K562 (cell line): Measurements from ENCODE around the gene YJEFN3. TPM values are rescaled to one million over a fixed set of nuclear protein-coding genes. Genes with fewer than 3 reads are reported as not detected.

Experiments
- ATAC-seq: fragments of 200-7000 bp; cut with Tn5 transposase; 3 replicates; pipeline ENCODE4 v1.9.1; 2020; ENCODE audit warnings: moderate library complexity
- BruUV-seq: library from RNA; stranded (reverse); fragments of 400-500 nt; replicated peaks from 2 replicates; lab custom pipeline; 2021; lab: Mats Ljungman, UMichigan
- CTCF ChIA-PET: fragments of 300-600 bp; formaldehyde crosslinking; extraction: SDS; loops from one replicate; lab custom pipeline; 2021; ENCODE audit warnings: low intra/inter-chr PET ratio; lab: Yijun Ruan, JAX
- POLR2A ChIA-PET: fragments of 300-600, 350-650 bp; sonication (Branson Sonifier 250); formaldehyde crosslinking; extraction: SDS; loops from one replicate; lab custom pipeline; 2021; ENCODE audit warnings: antibody characterized with exemption, inconsistent platforms; lab: Yijun Ruan, JAX
- DNase-seq, 4 experiments: peaks; one replicate each; pipeline versions ENCODE4 v3.0.0 to v3.0.0-alpha.2; 2011 to 2018; ENCODE audit warnings: low spot score in 3 of 4, mixed read lengths in 3 of 4; ENCODE audit errors: extremely low read depth in 1 of 4
- FAIRE-seq: peaks from 2 replicates; lab custom pipeline; 2011; peaks lifted over from hg19 to GRCh38; lab: Jason Lieb, UNC
- H2AFZ ChIP-seq: 2 replicates; pipeline ENCODE4 v1.6.0; 2011; ENCODE audit warnings: low read depth, low read length, control low read depth, inconsistent platforms
- H3K27ac ChIP-seq: fragments of 200-600 bp; 3 replicates; pipeline ENCODE4 v1.8.0; 2011; ENCODE audit warnings: low read depth, mild to moderate bottlenecking, control low read depth, inconsistent platforms, low read length, moderate library complexity, mixed read lengths; ENCODE audit errors: extremely low read depth
- H3K27me3 ChIP-seq, 2 experiments: fragments of 300-600 bp in 1 of 2; 2 replicates in 1 of 2; 3 replicates in 1 of 2; pipeline versions ENCODE4 v1.6.0 to v1.8.0; 2011; ENCODE audit warnings: inconsistent platforms in 2 of 2, low read length in 2 of 2, mild to moderate bottlenecking in 1 of 2, mixed read lengths in 1 of 2, moderate library complexity in 1 of 2; ENCODE audit not compliant: control insufficient read depth in 2 of 2, insufficient read depth in 2 of 2
- H3K36me3 ChIP-seq: fragments of 300-600 bp; 3 replicates; pipeline ENCODE4 v1.8.0; 2011; ENCODE audit warnings: mild to moderate bottlenecking, low read length, inconsistent platforms; ENCODE audit not compliant: control insufficient read depth, insufficient read depth
- H3K4me1 ChIP-seq, 2 experiments: fragments of 200-600 bp in 1 of 2; replicated peaks in 1 of 2; 2 replicates in 1 of 2; 3 replicates in 1 of 2; pipeline versions ENCODE4 v1.5.1 to v1.8.0; 2011; ENCODE audit warnings: inconsistent platforms in 2 of 2, low read length in 2 of 2, mild to moderate bottlenecking in 1 of 2, mixed read lengths in 1 of 2, moderate library complexity in 1 of 2; ENCODE audit not compliant: control insufficient read depth in 2 of 2, insufficient read depth in 2 of 2
- H3K4me2 ChIP-seq: 2 replicates; pipeline ENCODE4 v1.6.1; 2011; ENCODE audit warnings: low read length, control low read depth, inconsistent platforms, mixed read lengths; ENCODE audit not compliant: insufficient read depth
- H3K4me3 ChIP-seq: fragments of 200-600 bp; sonication (generic), shearing (Covaris generic); 2 replicates; pipeline ENCODE4 v1.5.1; 2016; ENCODE audit warnings: control low read depth, inconsistent platforms
- H3K79me2 ChIP-seq: fragments of 200-600 bp; 3 replicates; pipeline ENCODE4 v1.8.0; 2011; ENCODE audit warnings: low read length, inconsistent platforms; ENCODE audit not compliant: control insufficient read depth, insufficient read depth
- H3K9ac ChIP-seq, 2 experiments: 2 replicates each; pipeline versions ENCODE4 v1.6.0 to v1.6.1; 2011; ENCODE audit warnings: low read depth in 2 of 2, low read length in 2 of 2, control low read depth in 1 of 2, inconsistent platforms in 1 of 2, mild to moderate bottlenecking in 1 of 2, mixed read lengths in 1 of 2; ENCODE audit not compliant: insufficient read depth in 1 of 2
- H3K9me1 ChIP-seq: one replicate; pipeline ENCODE4 v1.6.0; 2011; ENCODE audit warnings: inconsistent platforms, mild to moderate bottlenecking, low read length, moderate library complexity; ENCODE audit not compliant: control insufficient read depth, insufficient read depth
- H3K9me3 ChIP-seq: replicated peaks from 2 replicates; pipeline ENCODE4 v1.5.1; 2011; ENCODE audit warnings: low read depth, low read length, inconsistent platforms; ENCODE audit not compliant: control insufficient read depth, insufficient read depth
- H4K20me1 ChIP-seq: replicated peaks from 2 replicates; pipeline ENCODE4 v1.6.1; 2011; ENCODE audit warnings: low read length, inconsistent platforms, mixed read lengths; ENCODE audit not compliant: control insufficient read depth, insufficient read depth
- C11orf30 ChIP-seq: fragments of 450-650 bp; IDR thresholded peaks from 2 replicates; pipeline ENCODE4 v1.6.1; 2016; ENCODE audit warnings: low read depth, mild to moderate bottlenecking
- L3MBTL2 ChIP-seq: fragments of 450-650 bp; IDR thresholded peaks from 2 replicates; pipeline ENCODE4 v1.6.1; 2016; ENCODE audit warnings: mild to moderate bottlenecking, moderate library complexity
- PHF20 ChIP-seq: fragments of 450-650 bp; IDR thresholded peaks from 2 replicates; pipeline ENCODE4 v1.6.1; 2018; ENCODE audit not compliant: partially characterized antibody
- SREBF1 ChIP-seq: fragments of 150-350 bp; IDR thresholded peaks from 2 replicates; pipeline ENCODE4 v1.6.1; 2014; ENCODE audit warnings: antibody characterized with exemption, low read depth, low read length, borderline replicate concordance
- ZNF384 ChIP-seq: IDR thresholded peaks from 2 replicates; pipeline ENCODE4 v1.6.1; 2012; ENCODE audit warnings: low read depth, low read length, improper control_type of control experiment
- ZNF699 ChIP-seq: fragments of 250-450 bp; sonication (Bioruptor Pico); IDR thresholded peaks from 2 replicates; pipeline ENCODE4 v1.8.0; 2021; ENCODE audit warnings: mild to moderate bottlenecking, moderate library complexity; ENCODE audit not compliant: insufficient replicate concordance
- ZNF77 ChIP-seq: fragments of 250-450 bp; sonication (Bioruptor Pico); IDR thresholded peaks from 2 replicates; pipeline ENCODE4 v1.5.0; 2020
- WGBS: fragments of 100-300 bp; shearing (Covaris generic); methylation state at CpG from one replicate; pipeline ENCODE4 v1.1.6; 2016; ENCODE audit warnings: low coverage, mixed read lengths; ENCODE audit not compliant: insufficient coverage; ENCODE audit errors: missing lambda C conversion rate; 5-methylcytosine and 5-hydroxymethylcytosine counted together
- in situ Hi-C: fragments of 300-500 bp; cut with MboI; formaldehyde crosslinking; loops from 4 replicates; pipeline ENCODE4 v1.15.0; 2018; ENCODE audit warnings: inconsistent platforms, mixed read lengths
- intact Hi-C: fragments of 100-400 bp; cut with micrococcal nuclease; formaldehyde crosslinking; loops from 2 replicates; pipeline ENCODE4 v1.14.2; 2022
- polyA plus RNA-seq, 8 experiments: library from polyadenylated mRNA; depleted of rRNA in 4 of 8; stranded (reverse) in 5 of 8; unstranded in 3 of 8; fragments of >200 nt; fragmentation: Nextera tagmentation in 2 of 8; fragmentation: Illumina TruSeq in 1 of 8; extraction: Ambion mirVana in 2 of 8; extraction: Trizol in 1 of 8; gene quantifications; 2 replicates each; pipeline versions ENCODE4 v1.2.1 to v1.2.3, GENCODE V29; 2011 to 2014; ENCODE audit warnings: inconsistent platforms in 1 of 8, missing spikeins in 1 of 8
- total RNA-seq, 7 experiments: library from RNA; depleted of rRNA in 6 of 7; stranded (reverse); fragments of >200 nt in 6 of 7; fragmentation: Illumina TruSeq in 2 of 7; extraction: Trizol in 2 of 7; gene quantifications; 2 replicates each; pipeline versions ENCODE4 v1.2.1 to v1.2.3, GENCODE V29; 2011 to 2021; ENCODE audit warnings: low replicate concordance in 1 of 7

The YJEFN3 gene
- total and polyA plus RNA-seq, 9 of the 15 experiments (the other 6 are each of a cell fraction or from before 2014, with no cell fraction given) = 0.04 to 5.8 (median 1.3) TPM; not detected in 1

GRCh38 chr19:19571071-19571786, 42.5 kb downstream of the YJEFN3 start:
- WGBS = 30% methylated on average over 11 of the region's 11 CpGs
- Histone ChIP-seq H2AFZ (no peak overlapping the region), H3K9me1 (no peaks in the 10 kb centered on the region), H4K20me1 (no peaks in the 10 kb centered on the region)
- TF ChIP-seq C11orf30 = no peak
- no peak for TF ChIP-seq ZNF699 (CRISPR knock-in tag)
- no peak for TF ChIP-seq PHF20
- TF ChIP-seq ZNF384 = no peak
- TF ChIP-seq SREBF1 = no peak
- TF ChIP-seq ZNF77 (CRISPR knock-in tag) = no peak
- TF ChIP-seq L3MBTL2 = no peak
- TF ChIP-seq, all 486 proteins: peak for 0
- no TSS peak for BruUV-seq
- Histone ChIP-seq H3K79me2 (no peaks in the 10 kb centered on the region), H3K4me2 (no peak overlapping the region), H3K27me3 (no peaks in the 10 kb centered on the region), H3K4me1 (peaks cover 0 to 3% of the 10 kb centered on the region in 2 experiments; a peak in 2 of 5 replicates), H3K4me3 (no peak overlapping the region), H3K36me3 (no peaks in the 10 kb centered on the region), H3K9me3 (no peaks in the 10 kb centered on the region), H3K27ac (no peak overlapping the region), H3K9ac (no peak overlapping the region)
- intact Hi-C loops = no loop called here
- POLR2A ChIA-PET = interaction anchor here (0.6 kb wide), 1 partner anchor 20 kb away, joined by 3 read pairs; no protein-coding TSS in a partner anchor
- in situ Hi-C loops = no loop called here
- FAIRE-seq (no peak), ATAC-seq (no peak), DNase-seq (no peak)
- CTCF ChIA-PET = no interaction called here
